ENCODE results near the gene DDX43.
"Not testable (repeated sequence)": the region's sequence is repeated elsewhere in the genome, so short reads cannot be mapped to it uniquely, and the experiment has no call there.

Gene DDX43

GRCh38 chr6:73388800-73389512 lies 5.7 kb upstream of the DDX43 start:
- no peak for DNase-seq (ENCODE audit: low read depth)

GRCh38 chr6:73389854-73390253 lies 4.8 kb upstream of the DDX43 start:
- DNase-seq (ENCODE audit: low read depth), result no peak

GRCh38 chr6:73391675-73392074 lies 3.0 kb upstream of the DDX43 start:
- DNase-seq (ENCODE audit: low read depth), result no peak

GRCh38 chr6:73392188-73392587 lies 2.4 kb upstream of the DDX43 start:
- not testable (repeated sequence) for DNase-seq (ENCODE audit: low read depth)

GRCh38 chr6:73393278-73393677 lies 1.4 kb upstream of the DDX43 start:
- no peak for DNase-seq (ENCODE audit: low read depth)

GRCh38 chr6:73395875-73396274 lies 1.2 kb downstream of the DDX43 start:
- no peak for DNase-seq (ENCODE audit: low read depth)

- DNase-seq (ENCODE audit: low read depth), result no peak
These were observed 6.0 kb downstream of the DDX43 start for GRCh38 chr6:73400656-73401055.

GRCh38 chr6:73409395-73409794 lies 14.8 kb downstream of the DDX43 start:
- no peak for DNase-seq (ENCODE audit: low read depth)

- no peak for DNase-seq (ENCODE audit: low read depth)
These were observed 18.5 kb downstream of the DDX43 start for GRCh38 chr6:73413102-73413501.

GRCh38 chr6:73418081-73418741 lies 23.6 kb downstream of the DDX43 start:
- no peak for DNase-seq (ENCODE audit: low read depth)

- DNase-seq (ENCODE audit: low read depth), result no peak
These were observed 26.9 kb downstream of the DDX43 start for GRCh38 chr6:73421534-73421933.

GRCh38 chr6:73435236-73435635 lies 40.6 kb downstream of the DDX43 start:
- DNase-seq (ENCODE audit: low read depth), result no peak

- no peak for DNase-seq (ENCODE audit: low read depth)
These were observed 48.9 kb downstream of the DDX43 start for GRCh38 chr6:73443555-73443954.

GRCh38 chr6:73451223-73452106 lies 56.8 kb downstream of the DDX43 start:
- DNase-seq (ENCODE audit: low read depth), result no peak

- peak; percentile 28 for DNase-seq (ENCODE audit: low read depth)
These were observed 57.5 kb downstream of the DDX43 start, which contains the start of gene CGAS for GRCh38 chr6:73452107-73452461. CGAS (minus strand) TSS chr6:73452297; CDS start chr6:73452181, 116 bp downstream.

- DNase-seq (ENCODE audit: low read depth), result no peak
These were observed 61.4 kb downstream of the DDX43 start for GRCh38 chr6:73455865-73456629.

- DNase-seq (ENCODE audit: low read depth), result not testable (repeated sequence)
These were observed 64.8 kb downstream of the DDX43 start for GRCh38 chr6:73459474-73459873.

GRCh38 chr6:73460056-73460455 lies 65.4 kb downstream of the DDX43 start:
- DNase-seq (ENCODE audit: low read depth), result no peak

- peak; percentile 68 for DNase-seq (ENCODE audit: low read depth)
These were observed 67.1 kb downstream of the DDX43 start, which contains the start of gene MTO1 for GRCh38 chr6:73461537-73462350. MTO1 (plus strand) TSS chr6:73461737; CDS start chr6:73461855, 118 bp downstream.

Measured in GM04503 (cell line).